H9 (cell line): ENCODE results near the gene CAPNS1. TPM values are rescaled to one million over a fixed set of nuclear protein-coding genes. Genes with fewer than 3 reads are reported as not detected.

ENCODE experiments used
- DNase-seq: peaks from one replicate; pipeline ENCODE4 v3.0.0-alpha.2; 2017
- H2AFZ ChIP-seq: one replicate; pipeline ENCODE4 v1.6.1; 2013; ENCODE audit warnings: mild to moderate bottlenecking, low read length, control low read depth, moderate library complexity
- H2AK5ac ChIP-seq: 2 replicates; pipeline ENCODE4 v1.6.1; 2013; ENCODE audit warnings: low read length, control low read depth, mixed read lengths; ENCODE audit not compliant: insufficient read length
- H2BK120ac ChIP-seq: one replicate; pipeline ENCODE4 v1.6.1; 2013; ENCODE audit warnings: low read depth, mild to moderate bottlenecking, low read length, control low read depth, inconsistent platforms; ENCODE audit not compliant: poor library complexity, severe bottlenecking
- H2BK12ac ChIP-seq: 2 replicates; pipeline ENCODE4 v1.6.1; 2013; ENCODE audit warnings: low read length, control low read depth, mixed read lengths, low read depth; ENCODE audit not compliant: insufficient read length
- H2BK15ac ChIP-seq: 2 replicates; pipeline ENCODE4 v1.6.1; 2013; ENCODE audit warnings: low read depth, low read length, control low read depth
- H2BK20ac ChIP-seq: one replicate; pipeline ENCODE4 v1.6.1; 2013; ENCODE audit warnings: low read depth, mild to moderate bottlenecking, low read length, control low read depth, inconsistent platforms; ENCODE audit not compliant: poor library complexity, severe bottlenecking
- H2BK5ac ChIP-seq: 2 replicates; pipeline ENCODE4 v1.6.1; 2013; ENCODE audit warnings: low read length, control low read depth, mixed read lengths; ENCODE audit not compliant: insufficient read length
- H3K14ac ChIP-seq: 2 replicates; pipeline ENCODE4 v1.6.1; 2013; ENCODE audit warnings: low read length, control low read depth; ENCODE audit not compliant: insufficient read depth
- H3K18ac ChIP-seq: 2 replicates; pipeline ENCODE4 v1.6.1; 2013; ENCODE audit warnings: low read depth, mild to moderate bottlenecking, mixed read lengths, low read length, control low read depth; ENCODE audit not compliant: insufficient read length
- H3K23ac ChIP-seq: 2 replicates; pipeline ENCODE4 v1.6.1; 2013; ENCODE audit warnings: low read length, control low read depth, mixed read lengths, low read depth; ENCODE audit not compliant: insufficient read length
- H3K23me2 ChIP-seq: 2 replicates; pipeline ENCODE4 v1.6.1; 2013; ENCODE audit warnings: low read depth, mild to moderate bottlenecking, mixed read lengths, low read length, control low read depth; ENCODE audit not compliant: insufficient read length, poor library complexity, severe bottlenecking
- H3K27ac ChIP-seq: 2 replicates; pipeline ENCODE4 v1.5.1; 2013; ENCODE audit warnings: low read length, control low read depth, mixed read lengths, low read depth; ENCODE audit not compliant: insufficient read length
- H3K27me3 ChIP-seq: 2 replicates; pipeline ENCODE4 v1.6.1; 2013; ENCODE audit warnings: low read length, control low read depth, inconsistent platforms; ENCODE audit not compliant: insufficient read depth
- H3K4ac ChIP-seq: 2 replicates; pipeline ENCODE4 v1.6.1; 2013; ENCODE audit warnings: low read depth, mild to moderate bottlenecking, control low read depth, inconsistent platforms, low read length, moderate library complexity
- H3K4me1 ChIP-seq: 2 replicates; pipeline ENCODE4 v1.6.1; 2013; ENCODE audit warnings: low read length, control low read depth, inconsistent platforms; ENCODE audit not compliant: insufficient read depth
- H3K4me2 ChIP-seq: 2 replicates; pipeline ENCODE4 v1.6.1; 2013; ENCODE audit warnings: low read length, control low read depth, mixed read lengths; ENCODE audit not compliant: insufficient read length, insufficient read depth
- H3K56ac ChIP-seq: 2 replicates; pipeline ENCODE4 v1.6.1; 2013; ENCODE audit warnings: low read depth, mild to moderate bottlenecking, mixed read lengths, low read length, control low read depth; ENCODE audit not compliant: insufficient read length
- H3K79me1 ChIP-seq: 2 replicates; pipeline ENCODE4 v1.6.1; 2013; ENCODE audit warnings: low read depth, mild to moderate bottlenecking, moderate library complexity, low read length, control low read depth, inconsistent platforms; ENCODE audit not compliant: insufficient read depth, poor library complexity, severe bottlenecking
- H3K79me2 ChIP-seq: 2 replicates; pipeline ENCODE4 v1.6.1; 2013; ENCODE audit warnings: low read length, control low read depth, inconsistent platforms; ENCODE audit not compliant: insufficient read depth
- H3K9ac ChIP-seq: 2 replicates; pipeline ENCODE4 v1.6.1; 2013; ENCODE audit warnings: low read length, control low read depth, mixed read lengths; ENCODE audit not compliant: insufficient read length; ENCODE audit errors: extremely low read depth
- H3K9me3 ChIP-seq: one replicate; pipeline ENCODE4 v1.6.1; 2013; ENCODE audit warnings: low read depth, low read length, inconsistent platforms; ENCODE audit not compliant: control insufficient read depth
- H3T11ph ChIP-seq: one replicate; pipeline ENCODE4 v1.6.1; 2013; ENCODE audit warnings: mild to moderate bottlenecking, low read length, control low read depth, inconsistent platforms
- H4K20me1 ChIP-seq: one replicate; pipeline ENCODE4 v1.6.1; 2013; ENCODE audit not compliant: control insufficient read depth, insufficient read length, insufficient read depth
- H4K5ac ChIP-seq: 2 replicates; pipeline ENCODE4 v1.6.1; 2013; ENCODE audit warnings: low read depth, mild to moderate bottlenecking, mixed read lengths, low read length, control low read depth; ENCODE audit not compliant: insufficient read length
- H4K8ac ChIP-seq: replicated peaks from 2 replicates; pipeline ENCODE4 v1.6.1; 2013; ENCODE audit warnings: low read length, control low read depth, mixed read lengths, low read depth; ENCODE audit not compliant: insufficient read length
- H4K91ac ChIP-seq: 2 replicates; pipeline ENCODE4 v1.6.1; 2013; ENCODE audit warnings: low read depth, mild to moderate bottlenecking, moderate library complexity, mixed read lengths, low read length, control low read depth; ENCODE audit not compliant: insufficient read length
- H3K27ac Mint-ChIP-seq, 3 experiments: 2 replicates in 2 of 3; 3 replicates in 1 of 3; pipeline ENCODE4 v1.8.0; 2020 to 2021; ENCODE audit warnings: mixed read lengths in 3 of 3, mild to moderate bottlenecking in 1 of 3, moderate library complexity in 1 of 3
- H3K27me3 Mint-ChIP-seq: 2 replicates; pipeline ENCODE4 v1.8.0; 2021; ENCODE audit warnings: low read depth, mild to moderate bottlenecking, moderate library complexity, mixed read lengths
- H3K36me3 Mint-ChIP-seq, 3 experiments: 2 replicates in 2 of 3; 3 replicates in 1 of 3; pipeline ENCODE4 v1.8.0; 2020 to 2021; ENCODE audit warnings: low read depth in 3 of 3, mixed read lengths in 3 of 3; ENCODE audit not compliant: insufficient read depth in 1 of 3
- H3K4me1 Mint-ChIP-seq, 2 experiments: 2 replicates each; pipeline ENCODE4 v1.8.0; 2020; ENCODE audit warnings: mixed read lengths in 2 of 2
- H3K4me3 Mint-ChIP-seq, 2 experiments: 2 replicates in 1 of 2; 3 replicates in 1 of 2; pipeline ENCODE4 v1.8.0; 2020 to 2021; ENCODE audit warnings: mild to moderate bottlenecking in 2 of 2, mixed read lengths in 2 of 2, moderate library complexity in 1 of 2
- H3K9me3 Mint-ChIP-seq, 2 experiments: 2 replicates in 1 of 2; 3 replicates in 1 of 2; pipeline ENCODE4 v1.8.0; 2020; ENCODE audit warnings: mild to moderate bottlenecking in 2 of 2, mixed read lengths in 2 of 2, moderate library complexity in 1 of 2
- WGBS: extraction: QIAGEN DNeasy Blood & Tissue Kit; methylation state at CpG from one replicate; pipeline ENCODE4 v1.1.7; 2013; ENCODE audit warnings: missing lambda C conversion rate, low lambda C conversion rate, mixed read lengths; ENCODE audit not compliant: insufficient read length; ENCODE audit errors: extremely low coverage; 5-methylcytosine and 5-hydroxymethylcytosine counted together
- total RNA-seq: library from RNA; stranded (reverse); gene quantifications from 2 replicates; pipeline ENCODE4 v1.2.1, GENCODE V29; 2021
- TF ChIP-seq, protein P1 (sequence below): fragments of 200-600 bp; sonication (generic); conservative IDR thresholded peaks from 3 replicates; pipeline ENCODE4 v1.8.0; 2021; ENCODE audit warnings: antibody characterized with exemption, mild to moderate bottlenecking

The CAPNS1 gene
- total RNA-seq, 1 experiment from 2014 or later: 399 TPM

DNA sequence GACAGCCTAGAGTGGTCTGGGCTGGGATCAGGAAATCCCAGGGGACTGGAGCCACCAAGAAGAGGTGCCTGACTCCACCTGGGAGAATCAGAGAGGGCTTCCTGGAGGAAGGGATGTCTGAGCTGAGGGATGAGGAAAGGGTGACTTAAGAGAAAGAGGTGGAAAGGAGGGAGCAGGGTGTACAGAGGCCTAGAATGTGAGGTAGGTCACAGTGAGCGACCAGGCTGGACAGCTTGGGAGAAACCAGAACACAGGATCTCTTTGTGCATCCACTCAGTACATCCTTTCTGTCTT, 23.6 kb upstream of the CAPNS1 start:
- no peaks in the 10 kb centered on the region; a peak in 1 of 5 replicates for H3K9me3 Mint-ChIP-seq
- Histone ChIP-seq H4K20me1 (no peaks in the 10 kb centered on the region), H2AFZ (no peak overlapping the region), H4K8ac (no peak overlapping the region), H3K23me2 (peaks cover 14% of the 10 kb centered on the region), H2BK120ac (no peak overlapping the region), H3K79me1 (no peaks in the 10 kb centered on the region), H2BK15ac (no peak overlapping the region), H3K14ac (no peak overlapping the region; the same call in 1 of the 2 replicates), H3K4me2 (peak overlapping the region; percentile 93), H3K9me3 (no peaks in the 10 kb centered on the region), H4K91ac (no peak overlapping the region), H3K4ac (no peak overlapping the region), H2BK5ac (no peak overlapping the region), H3K9ac (no peak overlapping the region), H3K18ac (no peak overlapping the region), H3K27ac (no peak overlapping the region), H4K5ac (no peak overlapping the region), H3K56ac (no peak overlapping the region), H3K79me2 (no peaks in the 10 kb centered on the region; the same call in 1 of the 2 replicates), H3T11ph (no peak overlapping the region), H2BK12ac (no peak overlapping the region), H3K23ac (no peak overlapping the region), H3K4me1 (peaks cover 2% of the 10 kb centered on the region; the same call in 1 of the 2 replicates), H2BK20ac (no peak overlapping the region), H3K27me3 (no peaks in the 10 kb centered on the region), H2AK5ac (no peak overlapping the region)
- H3K27ac Mint-ChIP-seq: peak overlapping the region in 1 of 3 experiments; percentile 81; a peak in 2 of 7 replicates
- no peak for DNase-seq
- H3K4me1 Mint-ChIP-seq: peaks cover 26 to 46% of the 10 kb centered on the region in 2 experiments
- WGBS: no CpG with 5 or more reads among the region's 1 CpG
- peaks cover 29 to 70% (median 66%) of the 10 kb centered on the region in 3 experiments; a peak in 6 of 7 replicates for H3K36me3 Mint-ChIP-seq
- H3K4me3 Mint-ChIP-seq: peak overlapping the region; percentile 95 to 99
- peaks cover 3% of the 10 kb centered on the region; the same call in 1 of the 2 replicates for H3K27me3 Mint-ChIP-seq
- TF ChIP-seq, protein P1, sequence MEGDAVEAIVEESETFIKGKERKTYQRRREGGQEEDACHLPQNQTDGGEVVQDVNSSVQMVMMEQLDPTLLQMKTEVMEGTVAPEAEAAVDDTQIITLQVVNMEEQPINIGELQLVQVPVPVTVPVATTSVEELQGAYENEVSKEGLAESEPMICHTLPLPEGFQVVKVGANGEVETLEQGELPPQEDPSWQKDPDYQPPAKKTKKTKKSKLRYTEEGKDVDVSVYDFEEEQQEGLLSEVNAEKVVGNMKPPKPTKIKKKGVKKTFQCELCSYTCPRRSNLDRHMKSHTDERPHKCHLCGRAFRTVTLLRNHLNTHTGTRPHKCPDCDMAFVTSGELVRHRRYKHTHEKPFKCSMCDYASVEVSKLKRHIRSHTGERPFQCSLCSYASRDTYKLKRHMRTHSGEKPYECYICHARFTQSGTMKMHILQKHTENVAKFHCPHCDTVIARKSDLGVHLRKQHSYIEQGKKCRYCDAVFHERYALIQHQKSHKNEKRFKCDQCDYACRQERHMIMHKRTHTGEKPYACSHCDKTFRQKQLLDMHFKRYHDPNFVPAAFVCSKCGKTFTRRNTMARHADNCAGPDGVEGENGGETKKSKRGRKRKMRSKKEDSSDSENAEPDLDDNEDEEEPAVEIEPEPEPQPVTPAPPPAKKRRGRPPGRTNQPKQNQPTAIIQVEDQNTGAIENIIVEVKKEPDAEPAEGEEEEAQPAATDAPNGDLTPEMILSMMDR: no peak
